Right cardiac atrium (tissue), 5 donors: ENCODE data around the gene PTPRN2. TPM values are rescaled to one million over a fixed set of nuclear protein-coding genes. Genes with fewer than 3 reads are reported as not detected.
A peak's percentile ranks its signal among the peaks of the same experiment; 100 is the strongest.

Experiments used
- ATAC-seq, 2 donors: fragments of 200-7000 bp; cut with Tn5 transposase; one replicate each; pipeline versions ENCODE4 v1.8.0 to v1.9.1; 2020; ENCODE audit warnings: moderate library complexity in 2 of 2, mild to moderate bottlenecking in 1 of 2
- DNase-seq, 3 donors: peaks; one replicate each; pipeline ENCODE4 v3.0.0-alpha.2; 2020
- H3K27ac ChIP-seq: one replicate; pipeline ENCODE4 v1.5.1; 2013; ENCODE audit warnings: mild to moderate bottlenecking, low read length, control low read depth, moderate library complexity
- H3K27me3 ChIP-seq: one replicate; pipeline ENCODE4 v1.6.1; 2013; ENCODE audit not compliant: control insufficient read depth, insufficient read depth
- H3K4me1 ChIP-seq: one replicate; pipeline ENCODE4 v1.6.1; 2013; ENCODE audit warnings: low read length; ENCODE audit not compliant: control insufficient read depth, insufficient read depth
- H3K4me3 ChIP-seq: one replicate; pipeline ENCODE4 v1.5.1; 2013; ENCODE audit warnings: low read length, control low read depth
- H3K9me3 ChIP-seq: one replicate; pipeline ENCODE4 v1.6.1; 2013; ENCODE audit warnings: low read length; ENCODE audit not compliant: control insufficient read depth
- WGBS: extraction: QIAGEN DNeasy Blood & Tissue Kit; methylation state at CpG from one replicate; pipeline ENCODE4 v1.1.7; 2013; 5-methylcytosine and 5-hydroxymethylcytosine counted together
- intact Hi-C, 4 donors: fragments of 100-400 bp; cut with DNase I; formaldehyde crosslinking; loops; one replicate each; pipeline versions ENCODE4 v1.11.0 to v1.14.0; 2022 to 2023
- polyA plus RNA-seq: library from polyadenylated mRNA; stranded (reverse); fragments of 200-250 nt; gene quantifications from one replicate; pipeline ENCODE4 v1.2.3, GENCODE V29; 2013
- total RNA-seq, 4 donors: library from RNA; stranded (reverse); fragmentation: NEBNext Ultra II Directional; extraction: Animal tissue kit (Norgen Biotek cat#: 25700); gene quantifications; one replicate each; pipeline ENCODE4 v1.2.1, GENCODE V29; 2021
- donor health status: healthy with polysubstance abuse.
- donor health status: DM: no; HTN: yes; CAD: no.
- donor health status: DM: no; HTN: no; CAD: no.
- donor health status: DM: no; HTN: yes; CAD: no; lungs with severe emphysema.
- donor health status: DM: yes; HTN: yes; CAD: no.

Gene PTPRN2
- total and polyA plus RNA-seq, 5 donors: 1.5 to 3.9 (median 1.9) TPM

- H3K27me3 ChIP-seq: no peaks in the 10 kb centered on the region
- intact Hi-C loops: no loop called here
- 11% methylated on average over 77 of the region's 77 CpGs for WGBS
- H3K27ac ChIP-seq: no peak overlapping the region
- H3K9me3 ChIP-seq: no peaks in the 10 kb centered on the region
- no peaks in the 10 kb centered on the region for H3K4me1 ChIP-seq
- H3K4me3 ChIP-seq: no peak overlapping the region
- DNase-seq (no peak), ATAC-seq (no peak)
Measured at GRCh38 chr7:157685430-157686284, 902.0 kb downstream of the PTPRN2 start.

GRCh38 chr7:157684909-157685429, 902.7 kb downstream of the PTPRN2 start:
- no peak for DNase-seq
- Histone ChIP-seq H3K27me3 (no peaks in the 10 kb centered on the region), H3K27ac (no peak overlapping the region), H3K9me3 (no peaks in the 10 kb centered on the region), H3K4me1 (no peaks in the 10 kb centered on the region), H3K4me3 (peak overlapping the region; percentile 22)
- no peak for ATAC-seq
- intact Hi-C loops: no loop called here
- WGBS: 2% methylated on average over 72 of the region's 72 CpGs

GRCh38 chr7:157684157-157684908, 903.3 kb downstream of the PTPRN2 start:
- WGBS: 2% methylated on average over 74 of the region's 74 CpGs
- Histone ChIP-seq H3K27ac (no peak overlapping the region), H3K27me3 (no peaks in the 10 kb centered on the region), H3K4me1 (no peaks in the 10 kb centered on the region), H3K9me3 (no peaks in the 10 kb centered on the region), H3K4me3 (peak overlapping the region; percentile 22)
- intact Hi-C loops: no loop called here
- peak in 1 of 2 donors; percentile 20 for ATAC-seq
- no peak for DNase-seq

GRCh38 chr7:157683747-157684156, 903.9 kb downstream of the PTPRN2 start:
- WGBS: 14% methylated on average over 20 of the region's 20 CpGs
- DNase-seq: no peak
- intact Hi-C loops: no loop called here

GRCh38 chr7:157682946-157683746, 904.5 kb downstream of the PTPRN2 start:
- Histone ChIP-seq H3K4me3 (no peak overlapping the region), H3K27me3 (no peaks in the 10 kb centered on the region), H3K9me3 (no peaks in the 10 kb centered on the region), H3K27ac (no peak overlapping the region), H3K4me1 (no peaks in the 10 kb centered on the region)
- 33% methylated on average over 21 of the region's 21 CpGs for WGBS
- intact Hi-C loops: no loop called here
- no peak for ATAC-seq
- no peak for DNase-seq

More at GRCh38 chr7:157683747-157684156, 903.9 kb downstream of the PTPRN2 start:
- Histone ChIP-seq H3K9me3 (no peaks in the 10 kb centered on the region), H3K4me1 (no peaks in the 10 kb centered on the region), H3K4me3 (peak overlapping the region; percentile 22), H3K27me3 (no peaks in the 10 kb centered on the region), H3K27ac (no peak overlapping the region)
- no peak for ATAC-seq

- Histone ChIP-seq H3K27ac (no peak overlapping the region), H3K9me3 (no peaks in the 10 kb centered on the region), H3K4me3 (no peak overlapping the region), H3K4me1 (no peaks in the 10 kb centered on the region), H3K27me3 (no peaks in the 10 kb centered on the region)
- intact Hi-C loops: no loop called here
- 56% methylated on average over 28 of the region's 28 CpGs for WGBS
- DNase-seq: no peak
- ATAC-seq: no peak
Measured at GRCh38 chr7:157682064-157682945, 905.3 kb downstream of the PTPRN2 start.

GRCh38 chr7:157679607-157680006, 908.0 kb downstream of the PTPRN2 start:
- no peak for DNase-seq
- 53% methylated on average over 9 of the region's 9 CpGs for WGBS
- ATAC-seq: no peak
- intact Hi-C loops: no loop called here
- H3K27me3 ChIP-seq: no peaks in the 10 kb centered on the region
- H3K4me3 ChIP-seq: no peak overlapping the region
- no peaks in the 10 kb centered on the region for H3K4me1 ChIP-seq
- H3K9me3 ChIP-seq: no peaks in the 10 kb centered on the region
- no peak overlapping the region for H3K27ac ChIP-seq

GRCh38 chr7:157678501-157678900, 909.1 kb downstream of the PTPRN2 start:
- 34% methylated on average over 9 of the region's 9 CpGs for WGBS

GRCh38 chr7:157676456-157677255, 911.0 kb downstream of the PTPRN2 start:
- H3K9me3 ChIP-seq: no peaks in the 10 kb centered on the region
- DNase-seq (peak in 1 of 3 donors; percentile 18), ATAC-seq (no peak)
- intact Hi-C loops: no loop called here
- no peaks in the 10 kb centered on the region for H3K27me3 ChIP-seq
- no peak overlapping the region for H3K27ac ChIP-seq
- H3K4me3 ChIP-seq: no peak overlapping the region
- WGBS: 74% methylated on average over 19 of the region's 19 CpGs
- H3K4me1 ChIP-seq: no peaks in the 10 kb centered on the region

More at GRCh38 chr7:157678501-157678900, 909.1 kb downstream of the PTPRN2 start:
- H3K27ac ChIP-seq: no peak overlapping the region
- no peaks in the 10 kb centered on the region for H3K4me1 ChIP-seq
- no peaks in the 10 kb centered on the region for H3K27me3 ChIP-seq
- DNase-seq (no peak), ATAC-seq (no peak)
- no peak overlapping the region for H3K4me3 ChIP-seq
- intact Hi-C loops: no loop called here
- H3K9me3 ChIP-seq: no peaks in the 10 kb centered on the region
